Neutrophil (primary cell): Measurements from ENCODE around the gene LYPD8.

Experiments used
- H3K27ac ChIP-seq: fragments of 200-600 bp; sonication (generic); 2 replicates; pipeline ENCODE4 v1.5.1; 2016; ENCODE audit warnings: mild to moderate bottlenecking, moderate library complexity
- H3K27me3 ChIP-seq: fragments of 200-600 bp; sonication (generic); 2 replicates; pipeline ENCODE4 v1.6.0; 2016; ENCODE audit warnings: mild to moderate bottlenecking
- H3K36me3 ChIP-seq: fragments of 200-600 bp; sonication (generic); 2 replicates; pipeline ENCODE4 v1.5.1; 2017
- H3K4me1 ChIP-seq, 2 experiments: fragments of 200-600 bp in 1 of 2; sonication (generic) in 1 of 2; 1 replicate in 1 of 2; 2 replicates in 1 of 2; pipeline versions ENCODE4 v1.5.1 to v1.6.1; 2013 to 2016; ENCODE audit warnings: low read depth in 1 of 2, low read length in 1 of 2, mild to moderate bottlenecking in 1 of 2, moderate library complexity in 1 of 2; ENCODE audit not compliant: control insufficient read depth in 1 of 2, insufficient read depth in 1 of 2
- H3K4me3 ChIP-seq, 2 experiments: fragments of 200-600 bp in 1 of 2; sonication (generic) in 1 of 2; 1 replicate in 1 of 2; 2 replicates in 1 of 2; pipeline ENCODE4 v1.5.1; 2013 to 2016; ENCODE audit warnings: low read depth in 1 of 2, low read length in 1 of 2, mild to moderate bottlenecking in 1 of 2, moderate library complexity in 1 of 2
- H3K9me3 ChIP-seq: fragments of 200-600 bp; sonication (generic); 2 replicates; pipeline ENCODE4 v1.5.1; 2016
- CTCF ChIP-seq: fragments of 200-600 bp; sonication (generic); IDR thresholded peaks from 2 replicates; pipeline ENCODE4 v1.5.1; 2016; ENCODE audit warnings: antibody characterized with exemption

LYPD8 gene

GRCh38 chr1:248691567-248692155 is 63.9 kb downstream of the LYPD8 start:
- H3K36me3 ChIP-seq: no peaks in the 10 kb centered on the region
- no peak overlapping the region for H3K27ac ChIP-seq
- H3K4me3 ChIP-seq: no peak overlapping the region
- no peaks in the 10 kb centered on the region for H3K9me3 ChIP-seq
- H3K4me1 ChIP-seq: no peaks in the 10 kb centered on the region
- no peak for TF ChIP-seq CTCF
- H3K27me3 ChIP-seq: peaks cover 4% of the 10 kb centered on the region
